HEK293 (cell line): ENCODE data around the gene PPM1K.

Experiments
- CTCF ChIA-PET: fragments of 350-600 bp; formaldehyde crosslinking; extraction: SDS; loops from one replicate; lab custom pipeline; 2021; ENCODE audit warnings: antibody characterized with exemption; lab: Yijun Ruan, JAX
- POLR2A ChIA-PET: fragments of 300-600 bp; formaldehyde crosslinking; extraction: SDS; loops from one replicate; lab custom pipeline; 2020; ENCODE audit warnings: antibody characterized with exemption, inconsistent platforms; lab: Yijun Ruan, JAX
- H3K27ac ChIP-seq: fragments of 200-500 bp; sonication (Bioruptor generic); 2 replicates; pipeline ENCODE4 v1.5.1; 2014; ENCODE audit warnings: low read depth, low read length, control low read depth, inconsistent platforms; ENCODE audit errors: extremely low read depth
- H3K36me3 ChIP-seq, 2 experiments: fragments of 200-500 bp in 1 of 2; sonication (Bioruptor generic) in 1 of 2; 1 replicate in 1 of 2; 2 replicates in 1 of 2; pipeline ENCODE4 v1.5.1; 2014 to 2017; ENCODE audit warnings: inconsistent platforms in 2 of 2, low read length in 2 of 2; ENCODE audit not compliant: control insufficient read depth in 2 of 2, insufficient read depth in 1 of 2
- H3K4me1 ChIP-seq: fragments of 200-500 bp; sonication (Bioruptor generic); 2 replicates; pipeline ENCODE4 v1.5.1; 2014; ENCODE audit warnings: mild to moderate bottlenecking, low read length, inconsistent platforms; ENCODE audit not compliant: control insufficient read depth, insufficient read depth
- H3K4me3 ChIP-seq: 2 replicates; pipeline ENCODE4 v1.5.1; 2011; ENCODE audit warnings: low read depth, mild to moderate bottlenecking, control low read depth, low read length, moderate library complexity
- H3K9me3 ChIP-seq: fragments of 200-500 bp; sonication (Bioruptor generic); 2 replicates; pipeline ENCODE4 v1.5.1; 2014; ENCODE audit warnings: low read depth, low read length, inconsistent platforms; ENCODE audit not compliant: control insufficient read depth, insufficient read depth
- BCL11B ChIP-seq: fragments of 450-650 bp; formaldehyde crosslinking; IDR thresholded peaks from 2 replicates; pipeline ENCODE4 v1.5.1; 2016; ENCODE audit warnings: low read depth, missing biosample characterization, missing genetic modification characterization
- HIC1 ChIP-seq: fragments of 450-650 bp; formaldehyde crosslinking; IDR thresholded peaks from 2 replicates; pipeline ENCODE4 v1.5.1; 2016; ENCODE audit warnings: missing biosample characterization, missing genetic modification characterization
- KLF16 ChIP-seq: fragments of 450-650 bp; formaldehyde crosslinking; IDR thresholded peaks from 2 replicates; pipeline ENCODE4 v1.5.1; 2017; ENCODE audit warnings: missing biosample characterization, missing genetic modification characterization
- PRDM4 ChIP-seq: fragments of 450-650 bp; formaldehyde crosslinking; IDR thresholded peaks from 2 replicates; pipeline ENCODE4 v1.5.1; 2017; ENCODE audit warnings: missing biosample characterization, missing genetic modification characterization
- RBAK ChIP-seq: fragments of 450-650 bp; formaldehyde crosslinking; IDR thresholded peaks from 2 replicates; pipeline ENCODE4 v1.5.1; 2016; ENCODE audit warnings: missing biosample characterization, missing genetic modification characterization
- TSHZ1 ChIP-seq: fragments of 450-650 bp; formaldehyde crosslinking; IDR thresholded peaks from 2 replicates; pipeline ENCODE4 v1.5.1; 2016; ENCODE audit warnings: missing biosample characterization, missing genetic modification characterization, borderline replicate concordance
- ZNF138 ChIP-seq: fragments of 450-650 bp; formaldehyde crosslinking; IDR thresholded peaks from 2 replicates; pipeline ENCODE4 v1.5.1; 2016; ENCODE audit warnings: missing biosample characterization, missing genetic modification characterization, borderline replicate concordance
- ZNF155 ChIP-seq: fragments of 450-650 bp; formaldehyde crosslinking; IDR thresholded peaks from 2 replicates; pipeline ENCODE4 v1.5.1; 2016; ENCODE audit warnings: missing biosample characterization, missing genetic modification characterization
- ZNF211 ChIP-seq: fragments of 450-650 bp; formaldehyde crosslinking; IDR thresholded peaks from 2 replicates; pipeline ENCODE4 v1.5.1; 2016; ENCODE audit warnings: low read depth, missing biosample characterization, missing genetic modification characterization
- ZNF26 ChIP-seq: fragments of 450-650 bp; formaldehyde crosslinking; IDR thresholded peaks from 2 replicates; pipeline ENCODE4 v1.5.1; 2016; ENCODE audit warnings: missing biosample characterization, missing genetic modification characterization
- ZNF561 ChIP-seq: fragments of 450-650 bp; IDR thresholded peaks from 2 replicates; pipeline ENCODE4 v1.5.1; 2018; ENCODE audit warnings: missing biosample characterization, missing genetic modification characterization, borderline replicate concordance
- ZNF585B ChIP-seq: fragments of 450-650 bp; formaldehyde crosslinking; IDR thresholded peaks from 2 replicates; pipeline ENCODE4 v1.5.1; 2016; ENCODE audit warnings: missing biosample characterization, missing genetic modification characterization
- ZNF658 ChIP-seq: fragments of 450-650 bp; formaldehyde crosslinking; IDR thresholded peaks from 2 replicates; pipeline ENCODE4; 2016; ENCODE audit warnings: missing biosample characterization, missing genetic modification characterization
- ZNF692 ChIP-seq: fragments of 450-650 bp; formaldehyde crosslinking; IDR thresholded peaks from 2 replicates; pipeline ENCODE4 v1.5.1; 2016; ENCODE audit warnings: missing biosample characterization, missing genetic modification characterization

PPM1K gene

GRCh38 chr4:88268913-88269312, 15.4 kb downstream of the PPM1K start (continued):
- TF ChIP-seq HIC1 (tag by site-specific recombination): no peak

GRCh38 chr4:88264336-88264735, 20.0 kb downstream of the PPM1K start:
- CTCF ChIA-PET: interaction anchor here (0.6 kb wide), 1 partner anchor 105 kb away, joined by 3 read pairs; no protein-coding TSS in a partner anchor
- Histone ChIP-seq H3K4me1 (no peaks in the 10 kb centered on the region), H3K27ac (no peak overlapping the region), H3K9me3 (no peaks in the 10 kb centered on the region), H3K4me3 (no peak overlapping the region), H3K36me3 (peaks cover 9 to 60% of the 10 kb centered on the region in 2 experiments)
- TF ChIP-seq ZNF692 (tag by site-specific recombination) (no peak), ZNF138 (tag by site-specific recombination) (no peak), ZNF155 (tag by site-specific recombination) (no peak), ZNF561 (tag by site-specific recombination) (no peak), BCL11B (tag by site-specific recombination) (no peak), TSHZ1 (tag by site-specific recombination) (no peak), ZNF658 (no peak), RBAK (tag by site-specific recombination) (no peak), ZNF585B (tag by site-specific recombination) (no peak), KLF16 (no peak), PRDM4 (no peak), ZNF26 (no peak), ZNF211 (tag by site-specific recombination) (no peak)
- POLR2A ChIA-PET: no interaction called here
